Hypothalamus (tissue), 51 donors: ENCODE data around the gene BBOX1.

Experiments used
- DNase-seq, 51 donors: peaks; one replicate each; lab custom pipeline; 2025; lab: John Stamatoyannopoulos, UW

The BBOX1 gene

DNA sequence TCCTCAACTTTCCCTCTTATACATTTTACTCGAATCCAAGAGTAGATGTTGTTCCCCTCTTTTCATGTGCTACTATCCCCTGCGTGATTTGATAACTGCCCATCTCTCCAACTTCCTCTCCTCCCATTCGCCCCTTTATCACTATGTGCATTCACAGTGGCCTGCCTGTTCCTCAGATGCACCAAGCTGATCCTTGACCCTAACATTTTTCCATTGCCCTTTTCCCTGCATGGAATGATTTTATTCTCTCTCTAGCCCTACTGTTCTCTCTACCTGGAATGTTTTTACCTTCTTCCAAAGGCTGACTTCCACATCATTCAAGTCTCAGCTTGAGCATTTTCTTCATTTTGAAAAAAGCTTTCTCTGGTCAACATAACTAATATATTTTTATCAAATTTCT, 15.8 kb upstream of the BBOX1 start:
- DNase-seq: no peak

DNA sequence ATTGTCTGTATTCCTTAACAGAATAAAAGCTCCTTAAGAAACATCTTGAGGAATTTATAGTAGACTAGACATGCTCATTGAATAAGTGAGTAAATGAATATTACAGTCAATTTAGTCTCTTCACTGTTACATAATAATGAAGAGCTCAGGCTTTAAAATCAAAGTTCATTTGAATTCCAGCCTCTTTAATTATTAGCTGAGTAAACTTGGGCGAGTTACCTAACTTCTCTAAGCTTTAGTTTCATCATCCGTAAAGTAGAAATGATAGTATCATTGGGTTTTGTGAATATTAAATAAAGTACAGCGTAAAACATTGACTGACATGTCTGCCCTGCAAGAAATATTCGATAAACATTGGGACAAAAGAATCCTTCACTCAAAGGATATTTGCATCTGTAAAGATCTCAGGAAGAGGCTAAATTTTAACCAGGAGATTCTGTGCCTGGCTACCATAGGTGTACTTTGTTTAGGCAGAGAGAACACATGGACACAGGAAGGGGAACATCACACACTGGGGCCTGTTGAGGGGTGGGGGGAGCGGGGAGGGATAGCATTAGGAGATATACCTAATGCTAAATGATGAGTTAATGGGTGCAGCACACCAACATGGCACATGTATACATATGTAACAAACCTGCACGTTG, 15.2 kb upstream of the BBOX1 start:
- no peak for DNase-seq

GRCh38 chr11:27025957-27026733, 14.5 kb upstream of the BBOX1 start:
- DNase-seq: no peak

DNA sequence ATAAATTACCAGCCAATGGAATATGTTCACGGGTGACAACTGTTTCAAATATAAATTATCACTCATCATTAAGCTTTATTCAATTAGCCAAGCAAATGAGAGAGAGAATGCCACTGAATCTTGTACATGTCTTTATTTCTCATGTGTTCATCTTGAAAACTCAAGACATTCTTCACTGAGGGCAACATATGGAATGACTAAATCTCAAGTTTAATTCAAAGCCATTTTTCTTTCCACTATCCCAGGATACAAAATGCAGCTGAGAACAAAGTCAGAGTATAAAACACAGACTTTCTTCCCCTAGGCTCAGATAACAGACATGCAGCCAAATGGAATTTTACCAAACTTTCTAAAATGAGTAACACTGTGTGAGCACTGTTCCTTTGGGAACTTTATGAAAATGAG, 12.1 kb upstream of the BBOX1 start:
- DNase-seq: no peak

GRCh38 chr11:27029966-27030365, 10.6 kb upstream of the BBOX1 start:
- DNase-seq: no peak

DNA sequence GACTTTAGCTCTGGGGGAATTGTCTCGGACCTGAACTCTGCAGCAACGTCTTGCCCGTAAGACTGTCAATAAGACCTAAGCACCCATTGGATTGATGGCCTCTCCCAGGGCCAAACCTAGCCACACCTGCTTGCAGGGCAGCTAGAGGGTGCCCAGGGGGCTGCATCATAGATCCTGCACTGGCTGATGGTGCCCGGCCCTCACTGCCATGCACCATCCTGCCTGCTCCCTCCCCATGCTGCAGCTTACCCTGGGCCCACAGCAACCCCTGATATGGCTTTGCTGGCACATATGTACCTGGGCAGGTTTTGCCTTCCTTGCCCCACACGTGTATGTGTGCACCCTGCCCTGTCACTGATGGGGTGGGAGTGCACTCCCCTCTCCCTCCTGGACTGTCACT, 8.9 kb upstream of the BBOX1 start:
- DNase-seq: no peak

GRCh38 chr11:27039873-27040272, 742 bp upstream of the BBOX1 start:
- DNase-seq: no peak

DNA sequence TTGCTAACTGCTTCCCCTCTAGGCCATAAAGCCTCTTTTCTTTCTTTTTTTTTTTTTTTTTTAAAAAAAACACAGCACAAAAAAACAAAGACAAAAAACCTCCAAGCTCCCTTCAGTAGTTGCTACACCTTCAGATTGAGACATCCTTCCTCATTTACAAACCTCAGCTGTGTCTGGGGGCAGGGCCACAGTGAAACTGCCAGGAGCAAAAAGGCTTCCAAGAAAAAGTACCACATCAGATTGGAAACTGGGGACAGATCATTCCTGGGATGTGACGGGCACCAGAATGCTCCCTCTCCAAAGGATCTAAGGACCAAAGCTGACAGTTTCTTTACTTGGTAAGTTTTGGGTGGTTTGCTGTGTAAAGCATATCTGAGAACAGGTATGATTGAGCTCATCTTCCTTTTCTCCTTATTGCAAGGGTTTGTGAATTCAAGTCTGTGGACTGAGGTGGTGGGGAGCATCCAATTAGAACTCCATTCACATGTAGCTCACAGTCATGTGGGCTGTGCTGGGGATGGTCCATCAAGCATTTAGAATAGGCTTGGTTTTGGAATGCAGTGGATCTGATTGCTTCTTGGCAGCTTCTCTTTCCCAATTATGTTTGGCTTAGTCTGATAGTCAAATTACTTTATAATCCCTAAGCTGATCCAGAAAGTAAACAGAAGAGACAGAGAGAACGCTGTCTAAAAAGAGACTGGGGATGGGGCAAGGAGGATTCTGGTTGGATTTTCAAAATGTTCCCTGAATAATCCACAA, 705 bp downstream of the BBOX1 start:
- peak in 23 of 51 donors; percentile 2 to 51 (median 20) for DNase-seq

DNA sequence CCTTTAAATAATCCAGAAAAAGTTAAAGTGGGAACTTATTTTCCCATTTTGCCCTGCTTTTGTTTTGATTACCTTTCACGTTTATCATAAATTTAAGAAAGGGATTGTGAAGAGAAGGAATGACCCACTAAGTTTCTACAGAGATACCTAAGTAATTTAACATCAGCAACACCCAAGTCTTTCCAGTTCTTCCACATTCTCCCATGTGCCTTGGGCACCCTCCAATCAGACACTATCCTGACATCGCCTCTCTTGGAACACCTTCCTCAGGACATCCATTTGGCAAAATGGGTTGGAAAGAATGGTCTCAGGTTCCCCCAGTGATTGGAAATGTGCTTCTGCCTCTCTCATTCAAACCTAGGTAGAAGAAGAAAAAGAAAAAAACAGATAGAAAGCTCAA, 6.3 kb downstream of the BBOX1 start:
- no peak for DNase-seq

- DNase-seq: no peak
Measured at GRCh38 chr11:27052668-27053067, 12.1 kb downstream of the BBOX1 start.

DNA sequence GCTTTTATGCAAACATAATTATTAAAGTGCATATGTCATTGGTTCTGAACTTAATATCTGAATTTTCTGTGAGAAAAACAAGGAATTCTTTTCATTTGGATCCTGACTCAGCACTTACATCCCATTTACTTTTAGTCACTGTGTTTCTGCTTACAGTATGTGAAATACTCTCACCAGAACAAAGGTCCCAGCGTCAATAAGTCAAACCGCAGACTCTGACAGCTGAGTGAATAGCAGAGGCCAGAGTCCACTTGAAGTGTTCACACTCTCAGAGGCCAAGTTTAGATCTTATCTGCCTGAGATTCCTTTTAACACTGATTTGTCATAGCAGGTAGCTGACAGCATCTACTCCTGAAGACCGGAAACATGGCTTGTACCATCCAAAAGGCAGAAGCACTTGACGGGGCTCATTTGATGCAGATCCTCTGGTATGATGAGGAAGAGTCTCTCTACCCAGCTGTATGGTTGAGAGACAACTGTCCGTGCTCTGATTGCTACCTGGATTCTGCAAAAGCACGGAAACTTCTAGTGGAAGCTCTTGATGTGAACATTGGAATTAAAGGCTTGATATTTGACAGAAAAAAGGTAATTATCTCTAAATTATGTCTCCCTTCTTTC, 14.6 kb downstream of the BBOX1 start:
- no peak for DNase-seq

GRCh38 chr11:27057091-27057780, 16.6 kb downstream of the BBOX1 start:
- DNase-seq: no peak

GRCh38 chr11:27058456-27058855, 17.8 kb downstream of the BBOX1 start:
- no peak for DNase-seq

GRCh38 chr11:27059431-27059830, 18.8 kb downstream of the BBOX1 start:
- DNase-seq: no peak

- no peak for DNase-seq
Measured at GRCh38 chr11:27060816-27061460, 20.3 kb downstream of the BBOX1 start.

DNA sequence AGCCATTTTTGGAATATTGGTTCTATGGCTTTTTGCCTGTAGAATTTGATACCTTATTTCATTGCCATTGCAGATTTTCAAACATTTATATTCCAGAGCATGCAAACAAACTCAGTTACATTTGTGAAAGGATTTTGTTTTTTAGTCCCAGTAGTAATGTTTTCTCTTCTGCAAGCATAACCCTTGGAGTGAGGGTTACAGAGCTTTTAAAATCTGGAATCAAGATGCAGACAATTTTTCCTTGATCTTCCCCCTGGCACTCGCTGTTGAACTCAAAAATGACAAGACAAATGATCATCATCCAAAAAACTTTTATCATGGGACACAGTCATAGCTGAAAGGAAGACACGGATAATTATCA, 20.8 kb downstream of the BBOX1 start:
- no peak for DNase-seq

GRCh38 chr11:27064086-27064485, 23.5 kb downstream of the BBOX1 start:
- DNase-seq: no peak

DNA sequence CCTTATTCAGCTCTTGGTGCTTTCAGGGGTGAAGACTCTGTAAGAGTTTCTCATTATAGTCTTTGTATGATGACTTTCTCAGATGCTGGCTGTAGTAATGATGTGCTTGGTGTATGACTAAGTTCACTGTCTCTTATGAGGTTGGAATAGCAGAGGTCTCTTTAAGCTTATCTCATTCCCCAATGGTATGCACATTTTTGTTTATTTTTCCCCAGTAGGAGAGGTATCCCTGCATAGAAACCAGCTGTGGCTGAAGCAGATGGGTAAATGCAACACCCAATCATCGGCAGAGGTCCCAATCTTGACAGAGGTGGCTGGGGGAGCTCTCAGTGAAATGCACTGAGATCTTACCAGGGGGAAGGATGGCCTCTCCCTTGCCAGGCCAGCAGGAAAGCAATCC, 34.6 kb downstream of the BBOX1 start:
- no peak for DNase-seq

GRCh38 chr11:27075655-27076054, 35.0 kb downstream of the BBOX1 start:
- no peak for DNase-seq

- DNase-seq: no peak
Measured at GRCh38 chr11:27076121-27076589, 35.5 kb downstream of the BBOX1 start.
